ENCODE results near the gene STAT2. TPM values are rescaled to one million over a fixed set of nuclear protein-coding genes. Genes with fewer than 3 reads are reported as not detected.

The STAT2 gene
- total and polyA plus RNA-seq, 9 of the 15 experiments (the other 6 are each of a cell fraction or from before 2014, with no cell fraction given): 15.5 to 46.9 (median 40.1) TPM

DNA sequence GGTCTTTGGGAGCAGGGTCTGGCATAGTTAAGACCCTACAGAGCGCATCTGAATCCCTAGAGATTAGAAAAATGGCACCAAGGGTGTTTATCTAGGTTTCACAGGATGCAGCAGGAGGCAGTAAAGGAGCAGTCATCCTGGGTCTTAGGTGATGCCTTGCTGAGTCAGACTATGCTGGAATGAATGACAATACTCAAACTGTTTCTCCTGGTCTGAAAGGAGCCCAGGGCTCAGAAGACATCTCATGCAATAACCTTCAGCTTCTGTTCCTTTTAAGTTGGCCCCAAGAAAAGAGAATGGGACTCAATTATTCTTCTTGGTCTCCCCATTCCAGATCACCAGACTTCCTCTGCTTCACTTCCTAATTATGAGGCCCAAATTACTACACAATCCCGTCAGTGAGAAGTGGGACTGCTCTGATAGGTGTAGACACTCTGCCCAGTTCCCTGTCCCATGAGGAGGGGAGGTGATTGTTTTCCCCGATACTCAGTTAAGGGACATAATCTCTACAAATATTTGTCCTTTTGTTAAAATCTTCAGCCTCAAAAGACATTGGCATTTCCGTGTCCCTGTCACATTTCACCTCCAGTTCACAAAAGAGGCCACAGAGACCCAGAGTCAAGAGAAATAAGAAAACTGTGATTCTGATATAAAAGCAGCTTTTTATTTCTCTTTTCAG lies 17.5 kb upstream of the STAT2 start (continued):
- no peak for TF ChIP-seq KLF10 (CRISPR knock-in tag; IDR thresholded peaks at IDR 0.05)
- TF ChIP-seq, protein P1, sequence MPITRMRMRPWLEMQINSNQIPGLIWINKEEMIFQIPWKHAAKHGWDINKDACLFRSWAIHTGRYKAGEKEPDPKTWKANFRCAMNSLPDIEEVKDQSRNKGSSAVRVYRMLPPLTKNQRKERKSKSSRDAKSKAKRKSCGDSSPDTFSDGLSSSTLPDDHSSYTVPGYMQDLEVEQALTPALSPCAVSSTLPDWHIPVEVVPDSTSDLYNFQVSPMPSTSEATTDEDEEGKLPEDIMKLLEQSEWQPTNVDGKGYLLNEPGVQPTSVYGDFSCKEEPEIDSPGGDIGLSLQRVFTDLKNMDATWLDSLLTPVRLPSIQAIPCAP (CRISPR knock-in tag; IDR thresholded peaks at IDR 0.05; ENCODE audit: borderline replicate concordance): no peak
- TF ChIP-seq ATF1 (CRISPR knock-in tag; IDR thresholded peaks at IDR 0.05): no peak
- TF ChIP-seq ATF1 (tag; IDR thresholded peaks at IDR 0.05): no peak
- TF ChIP-seq ELF2 (CRISPR knock-in tag; IDR thresholded peaks at IDR 0.05): no peak
- TF ChIP-seq ZNF23 (CRISPR knock-in tag; IDR thresholded peaks at IDR 0.05): no peak
- TF ChIP-seq, protein P2, sequence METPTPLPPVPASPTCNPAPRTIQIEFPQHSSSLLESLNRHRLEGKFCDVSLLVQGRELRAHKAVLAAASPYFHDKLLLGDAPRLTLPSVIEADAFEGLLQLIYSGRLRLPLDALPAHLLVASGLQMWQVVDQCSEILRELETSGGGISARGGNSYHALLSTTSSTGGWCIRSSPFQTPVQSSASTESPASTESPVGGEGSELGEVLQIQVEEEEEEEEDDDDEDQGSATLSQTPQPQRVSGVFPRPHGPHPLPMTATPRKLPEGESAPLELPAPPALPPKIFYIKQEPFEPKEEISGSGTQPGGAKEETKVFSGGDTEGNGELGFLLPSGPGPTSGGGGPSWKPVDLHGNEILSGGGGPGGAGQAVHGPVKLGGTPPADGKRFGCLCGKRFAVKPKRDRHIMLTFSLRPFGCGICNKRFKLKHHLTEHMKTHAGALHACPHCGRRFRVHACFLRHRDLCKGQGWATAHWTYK (CRISPR knock-in tag; IDR thresholded peaks at IDR 0.05): no peak
- TF ChIP-seq SRSF9 (IDR thresholded peaks at IDR 0.05; ENCODE audit: borderline replicate concordance, low read depth, low read length): no peak
- no peak for TF ChIP-seq FOXJ3 (CRISPR knock-in tag; IDR thresholded peaks at IDR 0.05)
- TF ChIP-seq, protein P3, sequence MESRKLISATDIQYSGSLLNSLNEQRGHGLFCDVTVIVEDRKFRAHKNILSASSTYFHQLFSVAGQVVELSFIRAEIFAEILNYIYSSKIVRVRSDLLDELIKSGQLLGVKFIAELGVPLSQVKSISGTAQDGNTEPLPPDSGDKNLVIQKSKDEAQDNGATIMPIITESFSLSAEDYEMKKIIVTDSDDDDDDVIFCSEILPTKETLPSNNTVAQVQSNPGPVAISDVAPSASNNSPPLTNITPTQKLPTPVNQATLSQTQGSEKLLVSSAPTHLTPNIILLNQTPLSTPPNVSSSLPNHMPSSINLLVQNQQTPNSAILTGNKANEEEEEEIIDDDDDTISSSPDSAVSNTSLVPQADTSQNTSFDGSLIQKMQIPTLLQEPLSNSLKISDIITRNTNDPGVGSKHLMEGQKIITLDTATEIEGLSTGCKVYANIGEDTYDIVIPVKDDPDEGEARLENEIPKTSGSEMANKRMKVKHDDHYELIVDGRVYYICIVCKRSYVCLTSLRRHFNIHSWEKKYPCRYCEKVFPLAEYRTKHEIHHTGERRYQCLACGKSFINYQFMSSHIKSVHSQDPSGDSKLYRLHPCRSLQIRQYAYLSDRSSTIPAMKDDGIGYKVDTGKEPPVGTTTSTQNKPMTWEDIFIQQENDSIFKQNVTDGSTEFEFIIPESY (CRISPR knock-in tag; IDR thresholded peaks at IDR 0.05): no peak
- TF ChIP-seq CCNT2 (IDR thresholded peaks at IDR 0.05; ENCODE audit: borderline replicate concordance, extremely low read depth, insufficient read length, low read depth, low read length): no peak
- TF ChIP-seq SETDB1 (IDR thresholded peaks at IDR 0.05; ENCODE audit: low read length): no peak
- no peak for TF ChIP-seq ZNF584 (CRISPR knock-in tag; IDR thresholded peaks at IDR 0.05; ENCODE audit: low read depth)
- no peak for TF ChIP-seq SREBF2 (CRISPR knock-in tag; IDR thresholded peaks at IDR 0.05)
- TF ChIP-seq ARNT (IDR thresholded peaks at IDR 0.05): 0 out of 4 replicates have a peak, but pooled peaks have one; percentile 51 to 76
- TF ChIP-seq JUN (IDR thresholded peaks at IDR 0.05; ENCODE audit: borderline replicate concordance, low read depth, low read length): peak; percentile 56; the same call in 1 of the 2 replicates
- TF ChIP-seq JUN (CRISPR knock-in tag; IDR thresholded peaks at IDR 0.05; ENCODE audit: borderline replicate concordance): no peak
- no peak for TF ChIP-seq BRF2 (IDR thresholded peaks at IDR 0.05; ENCODE audit: borderline replicate concordance, insufficient read depth, insufficient read length)
- TF ChIP-seq SMARCA5 (IDR thresholded peaks at IDR 0.05): no peak
- no peak for TF ChIP-seq TARDBP (IDR thresholded peaks at IDR 0.05)
- no peak for TF ChIP-seq KAT8 (IDR thresholded peaks at IDR 0.05; ENCODE audit: low read depth)
- TF ChIP-seq SMC3 (conservative IDR thresholded peaks at IDR 0.05; ENCODE audit: insufficient read depth, low read depth, low read length): peak; percentile 64
- no peak for TF ChIP-seq CBFB (CRISPR knock-in tag; IDR thresholded peaks at IDR 0.05)
- TF ChIP-seq ETV6 (IDR thresholded peaks at IDR 0.05; ENCODE audit: borderline replicate concordance in 1 of 2, low read depth in 2 of 2, low read length in 1 of 2): no peak
- no peak for TF ChIP-seq ETV6 (CRISPR knock-in tag; IDR thresholded peaks at IDR 0.05; ENCODE audit: borderline replicate concordance)

All from K562 (cell line).